Esophagus muscularis mucosa (tissue), 3 donors: Measurements from ENCODE around the gene DNAH17.

ENCODE experiments used
- CTCF ChIP-seq, 3 experiments: fragments of 200-600 bp in 2 of 3; fragments of 450-650 bp in 1 of 3; sonication (generic) in 2 of 3; IDR thresholded peaks; one replicate each; pipeline ENCODE4 v1.5.1; 2017 to 2019; ENCODE audit warnings: antibody characterized with exemption in 3 of 3, mild to moderate bottlenecking in 2 of 3, moderate library complexity in 1 of 3
- POLR2A ChIP-seq: fragments of 450-650 bp; IDR thresholded peaks from one replicate; pipeline ENCODE4 v1.6.1; 2017; ENCODE audit warnings: antibody characterized with exemption, moderate library complexity, mild to moderate bottlenecking, low read depth
- POLR2AphosphoS5 ChIP-seq, 2 donors: sonication (generic); formaldehyde crosslinking; IDR thresholded peaks; one replicate each; pipeline ENCODE4 v1.6.1; 2017; ENCODE audit warnings: antibody characterized with exemption in 2 of 2

DNA sequence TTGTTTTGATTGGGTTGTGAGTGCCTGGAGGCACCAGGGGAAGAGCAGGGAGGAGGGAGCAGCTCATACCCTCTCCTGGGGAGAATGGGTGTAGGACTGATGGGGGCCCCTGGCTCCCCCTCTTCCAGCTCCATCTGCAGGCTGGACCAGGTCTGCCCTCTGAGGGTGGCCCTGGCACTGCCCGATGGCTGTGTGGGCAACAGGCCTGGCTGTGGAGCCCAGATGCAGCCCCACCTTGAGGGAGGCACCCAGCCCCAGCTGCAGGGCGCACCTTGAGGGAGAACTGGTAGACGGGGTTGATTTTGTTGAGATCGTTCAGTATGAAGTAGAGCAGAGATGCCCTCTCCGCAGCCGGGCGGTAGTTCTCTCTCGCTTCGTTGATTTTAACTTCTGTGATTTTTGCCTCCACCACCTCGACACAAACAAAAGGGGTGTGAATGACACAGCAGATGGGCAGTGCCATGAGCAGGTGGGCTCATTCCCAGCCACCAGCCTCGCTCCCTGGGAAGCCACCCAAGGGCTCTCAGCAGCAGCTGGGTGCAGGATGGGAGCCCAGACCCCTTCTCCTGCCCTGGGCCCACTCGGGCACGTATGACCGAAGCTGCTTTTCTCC lies 127.1 kb downstream of the DNAH17 start:
- TF ChIP-seq CTCF (IDR thresholded peaks at IDR 0.05) (no peak), POLR2A (no peak), POLR2AphosphoS5 (IDR thresholded peaks at IDR 0.05) (no peak)
